Mammary epithelial cell (primary cell): ENCODE measurements around the gene UPP1.
A peak's percentile ranks its signal among the peaks of the same experiment; 100 is the strongest.

Source experiments
- EZH2 ChIP-seq: IDR thresholded peaks from 2 replicates; pipeline ENCODE4 v1.6.1; 2012; ENCODE audit warnings: low read length, inconsistent platforms, borderline replicate concordance
- TF ChIP-seq, protein P1 (sequence below), 2 donors: IDR thresholded peaks in 1 of 2; conservative IDR thresholded peaks in 1 of 2; 2 replicates each; pipeline ENCODE4 v1.5.1; 2011 to 2012; ENCODE audit warnings: inconsistent platforms in 2 of 2, low read length in 2 of 2, mild to moderate bottlenecking in 2 of 2, control low read depth in 1 of 2, low read depth in 1 of 2; ENCODE audit not compliant: insufficient read depth in 1 of 2; ENCODE audit errors: extremely low read depth in 1 of 2

DNA sequence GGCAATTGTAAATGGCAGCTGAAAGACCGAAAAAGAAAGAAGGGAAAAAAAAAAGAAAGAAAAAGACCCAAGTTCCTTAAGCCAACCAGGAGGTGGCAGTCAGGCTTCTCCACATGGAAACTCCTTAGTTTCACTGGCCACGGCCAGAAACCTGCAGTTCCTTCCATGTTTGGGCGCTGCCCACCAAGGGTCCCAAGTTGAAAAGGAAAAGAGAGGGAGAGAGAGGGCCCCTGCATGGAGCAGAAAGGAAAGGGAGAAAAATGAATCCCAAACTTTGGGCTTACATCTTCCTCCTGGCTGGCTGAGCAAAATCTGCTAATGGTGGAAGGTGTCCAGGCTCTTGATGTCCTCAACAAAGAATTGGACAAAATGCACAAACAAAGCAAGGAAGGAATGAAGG is 50.4 kb downstream of the UPP1 start:
- TF ChIP-seq, protein P1, sequence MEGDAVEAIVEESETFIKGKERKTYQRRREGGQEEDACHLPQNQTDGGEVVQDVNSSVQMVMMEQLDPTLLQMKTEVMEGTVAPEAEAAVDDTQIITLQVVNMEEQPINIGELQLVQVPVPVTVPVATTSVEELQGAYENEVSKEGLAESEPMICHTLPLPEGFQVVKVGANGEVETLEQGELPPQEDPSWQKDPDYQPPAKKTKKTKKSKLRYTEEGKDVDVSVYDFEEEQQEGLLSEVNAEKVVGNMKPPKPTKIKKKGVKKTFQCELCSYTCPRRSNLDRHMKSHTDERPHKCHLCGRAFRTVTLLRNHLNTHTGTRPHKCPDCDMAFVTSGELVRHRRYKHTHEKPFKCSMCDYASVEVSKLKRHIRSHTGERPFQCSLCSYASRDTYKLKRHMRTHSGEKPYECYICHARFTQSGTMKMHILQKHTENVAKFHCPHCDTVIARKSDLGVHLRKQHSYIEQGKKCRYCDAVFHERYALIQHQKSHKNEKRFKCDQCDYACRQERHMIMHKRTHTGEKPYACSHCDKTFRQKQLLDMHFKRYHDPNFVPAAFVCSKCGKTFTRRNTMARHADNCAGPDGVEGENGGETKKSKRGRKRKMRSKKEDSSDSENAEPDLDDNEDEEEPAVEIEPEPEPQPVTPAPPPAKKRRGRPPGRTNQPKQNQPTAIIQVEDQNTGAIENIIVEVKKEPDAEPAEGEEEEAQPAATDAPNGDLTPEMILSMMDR (conservative IDR thresholded peaks at IDR 0.05 in 1 of 2, IDR thresholded peaks at IDR 0.05 in 1 of 2; ENCODE audit: extremely low read depth in 1 of 2, insufficient read depth in 1 of 2, low read depth in 1 of 2, low read length in 2 of 2): peak; percentile 2 to 37
- TF ChIP-seq EZH2: no peak
